HG02678 (cell line): Measurements from ENCODE around the gene ITGA3.

ENCODE experiments used
- ATAC-seq: cut with Tn5 transposase; IDR thresholded peaks from one replicate; pipeline ENCODE4 v1.9.1; 2021; ENCODE audit warnings: mild to moderate bottlenecking, moderate library complexity; ENCODE audit not compliant: unreplicated experiment

The ITGA3 gene

GRCh38 chr17:50123649-50124349 lies 67.9 kb downstream of the ITGA3 start:
- no peak for ATAC-seq

GRCh38 chr17:50125420-50125997 lies 69.6 kb downstream of the ITGA3 start:
- no peak for ATAC-seq

GRCh38 chr17:50127697-50128361 lies 71.9 kb downstream of the ITGA3 start:
- no peak for ATAC-seq

- no peak for ATAC-seq
Observed at GRCh38 chr17:50128441-50129352, 72.8 kb downstream of the ITGA3 start.

GRCh38 chr17:50129353-50129727 lies 73.4 kb downstream of the ITGA3 start:
- ATAC-seq: no peak

- ATAC-seq: no peak
Observed at GRCh38 chr17:50129728-50130558, 74.0 kb downstream of the ITGA3 start, which contains the start of gene SAMD14. TSS of gene SAMD14 (minus strand) at chr17:50130160. CDS start at chr17:50124959, 5,201 bp downstream.

GRCh38 chr17:50130559-50131305 lies 74.8 kb downstream of the ITGA3 start:
- no peak for ATAC-seq

GRCh38 chr17:50132104-50132794 lies 76.3 kb downstream of the ITGA3 start:
- no peak for ATAC-seq

GRCh38 chr17:50133028-50133768 lies 77.3 kb downstream of the ITGA3 start:
- no peak for ATAC-seq

GRCh38 chr17:50133769-50134099 lies 77.8 kb downstream of the ITGA3 start:
- ATAC-seq: no peak

- no peak for ATAC-seq
Observed at GRCh38 chr17:50134206-50135110, 78.5 kb downstream of the ITGA3 start.

- no peak for ATAC-seq
Observed at GRCh38 chr17:50135316-50136095, 79.6 kb downstream of the ITGA3 start.

GRCh38 chr17:50136096-50136687 lies 80.3 kb downstream of the ITGA3 start:
- no peak for ATAC-seq

GRCh38 chr17:50137042-50137441 lies 81.1 kb downstream of the ITGA3 start:
- ATAC-seq: no peak

- no peak for ATAC-seq
Observed at GRCh38 chr17:50139185-50139783, 83.4 kb downstream of the ITGA3 start.
